A673 (cell line): Measurements from ENCODE around the gene LTC4S.

Experiments used
- EZH2 ChIP-seq: fragments of 200-600 bp; sonication (generic); IDR thresholded peaks from 2 replicates; pipeline ENCODE4 v1.6.1; 2017; ENCODE audit warnings: borderline replicate concordance, low read depth, mild to moderate bottlenecking, mixed read lengths, antibody characterized with exemption, low read length; ENCODE audit not compliant: poor library complexity, severe bottlenecking
- TF ChIP-seq, protein P1 (sequence below): fragments of 300-800, 200-600 bp; sonication (generic); conservative IDR thresholded peaks from 2 replicates; pipeline ENCODE4 v1.5.1; 2017; ENCODE audit warnings: low read depth, mild to moderate bottlenecking, antibody characterized with exemption, low read length, moderate library complexity, mixed read lengths

- TF ChIP-seq, protein P1, sequence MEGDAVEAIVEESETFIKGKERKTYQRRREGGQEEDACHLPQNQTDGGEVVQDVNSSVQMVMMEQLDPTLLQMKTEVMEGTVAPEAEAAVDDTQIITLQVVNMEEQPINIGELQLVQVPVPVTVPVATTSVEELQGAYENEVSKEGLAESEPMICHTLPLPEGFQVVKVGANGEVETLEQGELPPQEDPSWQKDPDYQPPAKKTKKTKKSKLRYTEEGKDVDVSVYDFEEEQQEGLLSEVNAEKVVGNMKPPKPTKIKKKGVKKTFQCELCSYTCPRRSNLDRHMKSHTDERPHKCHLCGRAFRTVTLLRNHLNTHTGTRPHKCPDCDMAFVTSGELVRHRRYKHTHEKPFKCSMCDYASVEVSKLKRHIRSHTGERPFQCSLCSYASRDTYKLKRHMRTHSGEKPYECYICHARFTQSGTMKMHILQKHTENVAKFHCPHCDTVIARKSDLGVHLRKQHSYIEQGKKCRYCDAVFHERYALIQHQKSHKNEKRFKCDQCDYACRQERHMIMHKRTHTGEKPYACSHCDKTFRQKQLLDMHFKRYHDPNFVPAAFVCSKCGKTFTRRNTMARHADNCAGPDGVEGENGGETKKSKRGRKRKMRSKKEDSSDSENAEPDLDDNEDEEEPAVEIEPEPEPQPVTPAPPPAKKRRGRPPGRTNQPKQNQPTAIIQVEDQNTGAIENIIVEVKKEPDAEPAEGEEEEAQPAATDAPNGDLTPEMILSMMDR: no peak
- no peak for TF ChIP-seq EZH2
Observed at GRCh38 chr5:179839328-179840256, 45.8 kb downstream of the LTC4S start.
